ENCODE results near the gene CHP1.
"Not testable (repeated sequence)": the region's sequence is repeated elsewhere in the genome, so short reads cannot be mapped to it uniquely, and the experiment has no call there.

CHP1 gene

GRCh38 chr15:41292521-41292920 is 61.5 kb downstream of the CHP1 start:
- DNase-seq (ENCODE audit: low spot score), result no peak

GRCh38 chr15:41301139-41301538 is 70.1 kb downstream of the CHP1 start:
- not testable (repeated sequence) for DNase-seq (ENCODE audit: low spot score)

GRCh38 chr15:41301587-41301986 is 70.5 kb downstream of the CHP1 start:
- DNase-seq (ENCODE audit: low spot score), result no peak

- no peak for DNase-seq (ENCODE audit: low spot score)
Observed at GRCh38 chr15:41304149-41304770, 73.2 kb downstream of the CHP1 start.

GRCh38 chr15:41307679-41308078 is 76.6 kb downstream of the CHP1 start:
- DNase-seq (ENCODE audit: low spot score), result no peak

GRCh38 chr15:41309226-41309905 is 78.3 kb downstream of the CHP1 start:
- no peak for DNase-seq (ENCODE audit: low spot score)

- not testable (repeated sequence) for DNase-seq (ENCODE audit: low spot score)
Observed at GRCh38 chr15:41320805-41321330, 89.8 kb downstream of the CHP1 start.

GRCh38 chr15:41323611-41324010 is 92.5 kb downstream of the CHP1 start:
- no peak for DNase-seq (ENCODE audit: low spot score)

- no peak for DNase-seq (ENCODE audit: low spot score)
Observed at GRCh38 chr15:41331281-41331680, 100.2 kb downstream of the CHP1 start.
